Tibial nerve (tissue), 4 donors: ENCODE data around the gene IRAK1.

Experiments
- CTCF ChIP-seq, 5 experiments: fragments of 200-600 bp in 3 of 5; fragments of 450-650 bp in 2 of 5; sonication (generic) in 3 of 5; IDR thresholded peaks; one replicate each; pipeline ENCODE4 v1.5.1; 2016 to 2019; ENCODE audit warnings: antibody characterized with exemption in 5 of 5, mild to moderate bottlenecking in 3 of 5, moderate library complexity in 2 of 5
- EP300 ChIP-seq, 2 donors: sonication (generic); formaldehyde crosslinking; IDR thresholded peaks; one replicate each; pipeline ENCODE4 v1.6.1; 2017; ENCODE audit warnings: antibody characterized with exemption in 2 of 2, mild to moderate bottlenecking in 1 of 2
- POLR2A ChIP-seq, 2 donors: fragments of 450-650 bp; IDR thresholded peaks; one replicate each; pipeline ENCODE4 v1.6.1; 2017; ENCODE audit warnings: antibody characterized with exemption in 2 of 2, mild to moderate bottlenecking in 2 of 2, moderate library complexity in 2 of 2

DNA sequence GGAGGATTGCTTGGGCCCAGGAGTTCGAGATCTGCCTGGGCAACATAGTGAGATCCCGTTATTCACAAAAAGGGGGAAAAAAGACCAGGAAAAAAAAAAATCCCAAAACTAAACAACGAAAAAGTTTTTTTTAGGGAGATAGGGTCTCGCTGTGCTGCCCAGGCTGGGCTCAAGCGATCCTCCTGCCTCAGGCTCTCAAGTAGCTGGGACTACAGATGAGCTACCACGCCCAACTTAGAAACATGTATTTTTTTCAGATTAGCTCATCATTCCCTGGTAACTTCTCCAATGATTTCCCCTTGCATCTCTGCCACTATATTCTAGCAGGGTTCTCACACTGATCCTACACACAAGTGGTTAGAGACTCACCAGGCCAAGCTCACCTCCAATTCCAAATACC is 24.4 kb upstream of the IRAK1 start:
- no peak for TF ChIP-seq CTCF (IDR thresholded peaks at IDR 0.05)
- TF ChIP-seq POLR2A (IDR thresholded peaks at IDR 0.05) = no peak
- no peak for TF ChIP-seq EP300 (IDR thresholded peaks at IDR 0.05)
